OCI-LY7 (cell line): ENCODE data around the gene AMMECR1. TPM values are rescaled to one million over a fixed set of nuclear protein-coding genes. Genes with fewer than 3 reads are reported as not detected.

Experiments used
- BruUV-seq: library from RNA; stranded (reverse); fragments of 400-500 nt; replicated peaks from 2 replicates; lab custom pipeline; 2021; lab: Mats Ljungman, UMichigan
- CTCF ChIA-PET: fragments of 300-600 bp; sonication (Branson Sonifier 250); formaldehyde crosslinking; loops from one replicate; lab custom pipeline; 2022; ENCODE audit warnings: antibody characterized with exemption; ENCODE audit not compliant: unreplicated experiment; lab: Charles Lee
- POLR2A ChIA-PET: fragments of 300-600 bp; sonication (Branson Sonifier 250); formaldehyde crosslinking; loops from one replicate; lab custom pipeline; 2022; ENCODE audit warnings: antibody characterized with exemption; lab: Charles Lee
- DNase-seq: peaks from one replicate; pipeline ENCODE4 v3.0.0-alpha.2; 2015; ENCODE audit warnings: low spot score
- H2AFZ ChIP-seq: fragments of 200-600 bp; sonication (generic), shearing (Covaris generic); 2 replicates; pipeline ENCODE4 v1.6.1; 2014; ENCODE audit warnings: mild to moderate bottlenecking, antibody characterized with exemption, low read length, moderate library complexity
- H3K27ac ChIP-seq: fragments of 200-600 bp; sonication (generic); 2 replicates; pipeline ENCODE4 v1.5.1; 2014; ENCODE audit warnings: mixed run types, low read depth, mild to moderate bottlenecking, moderate library complexity, low read length, inconsistent platforms; ENCODE audit not compliant: poor library complexity, severe bottlenecking
- H3K36me3 ChIP-seq: fragments of 200-600 bp; sonication (generic); 2 replicates; pipeline ENCODE4 v1.6.1; 2014; ENCODE audit warnings: mild to moderate bottlenecking, antibody characterized with exemption, low read length, moderate library complexity, mixed read lengths; ENCODE audit not compliant: insufficient read depth
- H3K4me1 ChIP-seq: fragments of 200-600 bp; sonication (generic); 2 replicates; pipeline ENCODE4 v1.5.1; 2014; ENCODE audit warnings: mild to moderate bottlenecking, low read length; ENCODE audit not compliant: insufficient read depth, poor library complexity, severe bottlenecking
- H3K4me2 ChIP-seq: fragments of 200-600 bp; sonication (generic); 2 replicates; pipeline ENCODE4 v1.6.1; 2014; ENCODE audit warnings: mild to moderate bottlenecking, low read length
- H3K4me3 ChIP-seq: fragments of 200-600 bp; sonication (generic); 2 replicates; pipeline ENCODE4 v1.5.1; 2014; ENCODE audit warnings: mild to moderate bottlenecking, low read depth, low read length; ENCODE audit not compliant: poor library complexity, severe bottlenecking
- H3K79me2 ChIP-seq: fragments of 200-600 bp; sonication (generic); 2 replicates; pipeline ENCODE4 v1.6.1; 2016; ENCODE audit warnings: low read depth, mild to moderate bottlenecking, low read length, moderate library complexity, mixed read lengths; ENCODE audit not compliant: insufficient read depth
- H3K9me2 ChIP-seq: fragments of 200-600 bp; sonication (generic); 2 replicates; pipeline ENCODE4 v1.6.1; 2016; ENCODE audit warnings: mild to moderate bottlenecking, low read length, mixed read lengths; ENCODE audit not compliant: insufficient read depth
- H3K9me3 ChIP-seq: fragments of 200-600 bp; sonication (generic); 2 replicates; pipeline ENCODE4 v1.6.1; 2014; ENCODE audit warnings: mild to moderate bottlenecking, mixed run types, low read length, mixed read lengths
- H4K20me1 ChIP-seq: fragments of 200-600 bp; sonication (generic); 2 replicates; pipeline ENCODE4 v1.6.1; 2014; ENCODE audit warnings: mild to moderate bottlenecking, antibody characterized with exemption, low read length, moderate library complexity, mixed read lengths; ENCODE audit not compliant: insufficient read depth
- CTCF ChIP-seq: fragments of 200-600 bp; sonication (generic); conservative IDR thresholded peaks from 2 replicates; pipeline ENCODE4 v1.5.1; 2014; ENCODE audit warnings: mild to moderate bottlenecking, antibody characterized with exemption, low read length, moderate library complexity, mixed read lengths
- EZH2phosphoT487 ChIP-seq: fragments of 200-600 bp; sonication (generic); IDR thresholded peaks from 2 replicates; pipeline ENCODE4 v1.6.1; 2018; ENCODE audit warnings: low read depth, borderline replicate concordance, mild to moderate bottlenecking, mixed run types, antibody characterized with exemption, low read length, moderate library complexity, mixed read lengths
- intact Hi-C: fragments of 100-400 bp; cut with micrococcal nuclease; formaldehyde crosslinking; loops from one replicate; pipeline ENCODE4 v1.10.0; 2022; ENCODE audit not compliant: unreplicated experiment
- total RNA-seq, 2 experiments: library from RNA; depleted of rRNA in 1 of 2; stranded (reverse); fragments of >200 nt in 1 of 2; shearing (Covaris generic) in 1 of 2; gene quantifications; 2 replicates each; pipeline ENCODE4 v1.2.3, GENCODE V29; 2014 to 2022

AMMECR1 gene
- total RNA-seq, 2 experiments from 2014 or later = 19.1 to 32.3 TPM

- Histone ChIP-seq H3K4me3 (no peak overlapping the region), H3K9me3 (no peaks in the 10 kb centered on the region), H4K20me1 (no peaks in the 10 kb centered on the region), H3K36me3 (no peaks in the 10 kb centered on the region), H3K27ac (no peak overlapping the region), H3K9me2 (no peaks in the 10 kb centered on the region), H2AFZ (no peak overlapping the region), H3K4me2 (no peak overlapping the region), H3K79me2 (no peaks in the 10 kb centered on the region), H3K4me1 (no peaks in the 10 kb centered on the region)
- DNase-seq = no peak
- no TSS peak for BruUV-seq
- intact Hi-C loops = no loop called here
- TF ChIP-seq CTCF (no peak), EZH2phosphoT487 (no peak)
- CTCF ChIA-PET = no interaction called here
- POLR2A ChIA-PET = no interaction called here
Observed at GRCh38 chrX:110251526-110251925, 66.4 kb downstream of the AMMECR1 start.

GRCh38 chrX:110250847-110251246 is 67.0 kb downstream of the AMMECR1 start:
- Histone ChIP-seq H3K9me3 (no peaks in the 10 kb centered on the region), H3K79me2 (no peaks in the 10 kb centered on the region), H3K4me3 (no peak overlapping the region), H3K4me1 (no peaks in the 10 kb centered on the region), H3K36me3 (no peaks in the 10 kb centered on the region), H3K9me2 (no peaks in the 10 kb centered on the region), H3K4me2 (no peak overlapping the region), H3K27ac (no peak overlapping the region), H4K20me1 (no peaks in the 10 kb centered on the region), H2AFZ (no peak overlapping the region)
- ChIA-PET POLR2A (interaction anchor here (0.8 kb wide), 1 partner anchor 10 kb away, joined by 4 read pairs; no protein-coding TSS in a partner anchor), CTCF (no interaction called here)
- no peak for DNase-seq
- no peak for TF ChIP-seq CTCF
- no peak for TF ChIP-seq EZH2phosphoT487
- no TSS peak for BruUV-seq
- intact Hi-C loops = no loop called here

DNA sequence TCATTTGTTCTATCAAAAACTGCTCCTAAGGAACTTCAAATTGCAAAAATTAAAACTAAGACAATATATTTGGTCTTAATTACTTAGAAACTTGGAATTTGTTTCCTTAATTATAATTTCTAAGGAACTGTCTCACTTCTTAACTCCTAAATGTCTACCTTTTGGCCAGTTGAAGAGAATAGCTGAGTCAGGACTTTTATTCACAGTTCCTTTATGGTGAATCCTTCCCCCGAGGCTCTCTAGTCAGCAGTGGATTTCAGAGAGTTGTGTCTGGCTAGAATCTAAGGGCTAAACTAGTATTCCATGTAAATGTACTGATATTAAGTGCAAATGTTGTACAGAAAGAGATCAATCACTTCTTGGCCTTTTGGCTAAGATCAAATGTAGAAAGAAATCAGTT is 69.3 kb downstream of the AMMECR1 start:
- no peak for TF ChIP-seq EZH2phosphoT487
- TF ChIP-seq CTCF = no peak
- BruUV-seq = no TSS peak
- Histone ChIP-seq H3K79me2 (no peaks in the 10 kb centered on the region), H3K27ac (no peak overlapping the region), H2AFZ (no peak overlapping the region), H3K9me3 (no peaks in the 10 kb centered on the region), H3K9me2 (no peaks in the 10 kb centered on the region), H3K4me3 (no peak overlapping the region), H4K20me1 (no peaks in the 10 kb centered on the region), H3K4me2 (no peak overlapping the region), H3K36me3 (no peaks in the 10 kb centered on the region), H3K4me1 (no peaks in the 10 kb centered on the region)
- intact Hi-C loops = no loop called here
- ChIA-PET CTCF (no interaction called here), POLR2A (no interaction called here)
- DNase-seq = no peak
